Smooth muscle cell (in vitro differentiated cells): ENCODE measurements around the gene RAB44. TPM values are rescaled to one million over a fixed set of nuclear protein-coding genes. Genes with fewer than 3 reads are reported as not detected.

ENCODE experiments used
- DNase-seq: peaks from one replicate; lab custom pipeline; 2025; ENCODE audit not compliant: unreplicated experiment; lab: John Stamatoyannopoulos, UW
- H2AFZ ChIP-seq: fragments of 200-600 bp; sonication (generic); 2 replicates; pipeline ENCODE4 v1.6.0; 2016; ENCODE audit warnings: antibody characterized with exemption, low read depth, mild to moderate bottlenecking
- H3F3A ChIP-seq: fragments of 200-600 bp; sonication (generic); 2 replicates; pipeline ENCODE4 v1.6.0; 2017; ENCODE audit warnings: antibody characterized with exemption, low read depth
- H3K27ac ChIP-seq: fragments of 200-600 bp; sonication (generic); 2 replicates; pipeline ENCODE4 v1.5.1; 2016; ENCODE audit warnings: low read depth, mild to moderate bottlenecking
- H3K27me3 ChIP-seq: fragments of 200-600 bp; sonication (generic); 2 replicates; pipeline ENCODE4 v1.6.1; 2016; ENCODE audit warnings: low read depth, mild to moderate bottlenecking
- H3K36me3 ChIP-seq: fragments of 200-600 bp; sonication (generic); 2 replicates; pipeline ENCODE4 v1.5.1; 2016; ENCODE audit warnings: low read depth
- H3K4me1 ChIP-seq: fragments of 200-600 bp; sonication (generic); 2 replicates; pipeline ENCODE4 v1.5.1; 2016; ENCODE audit warnings: low read depth
- H3K4me2 ChIP-seq: fragments of 200-600 bp; sonication (generic); 2 replicates; pipeline ENCODE4 v1.6.0; 2016; ENCODE audit warnings: mild to moderate bottlenecking
- H3K4me3 ChIP-seq: fragments of 200-600 bp; sonication (generic); 2 replicates; pipeline ENCODE4 v1.5.1; 2016; ENCODE audit warnings: mild to moderate bottlenecking
- H3K79me2 ChIP-seq: fragments of 200-600 bp; sonication (generic); 2 replicates; pipeline ENCODE4 v1.6.0; 2016; ENCODE audit warnings: low read depth, mild to moderate bottlenecking
- H3K9ac ChIP-seq: fragments of 200-600 bp; sonication (generic); 2 replicates; pipeline ENCODE4 v1.6.0; 2016; ENCODE audit warnings: low read depth
- H3K9me3 ChIP-seq: fragments of 200-600 bp; sonication (generic); replicated peaks from 2 replicates; pipeline ENCODE4 v1.5.1; 2016; ENCODE audit warnings: low read depth
- H4K20me1 ChIP-seq: fragments of 200-600 bp; sonication (generic); 2 replicates; pipeline ENCODE4 v1.6.0; 2016; ENCODE audit warnings: low read depth
- CTCF ChIP-seq: fragments of 200-600 bp; sonication (generic); IDR thresholded peaks from 2 replicates; pipeline ENCODE4 v1.5.1; 2017; ENCODE audit warnings: borderline replicate concordance, mild to moderate bottlenecking, antibody characterized with exemption; ENCODE audit not compliant: insufficient read depth, poor library complexity, severe bottlenecking
- WGBS: methylation state at CpG from one replicate; pipeline ENCODE4 v1.1.7; 2016; ENCODE audit warnings: low lambda C conversion rate; 5-methylcytosine and 5-hydroxymethylcytosine counted together
- polyA plus RNA-seq: library from polyadenylated mRNA; unstranded; fragments of >200 nt; fragmentation: Nextera tagmentation; extraction: Ambion mirVana; gene quantifications from 2 replicates; pipeline ENCODE4 v1.2.1, GENCODE V29; 2016
- total RNA-seq: library from RNA; depleted of rRNA; stranded (reverse); fragments of >200 nt; gene quantifications from 2 replicates; pipeline ENCODE4 v1.2.3, GENCODE V29; 2014

Gene RAB44
- total and polyA plus RNA-seq, 2 experiments from 2014 or later = 0.03 TPM; not detected in 1

GRCh38 chr6:36700831-36701230 is 3.2 kb downstream of the RAB44 start:
- no peak overlapping the region for H2AFZ ChIP-seq

GRCh38 chr6:36701401-36701991 is 3.9 kb downstream of the RAB44 start:
- TF ChIP-seq CTCF = no peak

More at GRCh38 chr6:36700831-36701230, 3.2 kb downstream of the RAB44 start:
- H3K9me3 ChIP-seq = no peaks in the 10 kb centered on the region
- WGBS = 95% methylated on average over 3 of the region's 3 CpGs
- H3F3A ChIP-seq = no peaks in the 10 kb centered on the region
- no peak for DNase-seq
- H3K79me2 ChIP-seq = no peaks in the 10 kb centered on the region
- no peaks in the 10 kb centered on the region for H3K27me3 ChIP-seq
- no peaks in the 10 kb centered on the region for H4K20me1 ChIP-seq
- no peak overlapping the region for H3K4me2 ChIP-seq
- no peak overlapping the region for H3K9ac ChIP-seq
- no peak overlapping the region for H3K4me3 ChIP-seq
- no peak for TF ChIP-seq CTCF
- H3K4me1 ChIP-seq = no peaks in the 10 kb centered on the region
- H3K27ac ChIP-seq = no peak overlapping the region
- no peaks in the 10 kb centered on the region for H3K36me3 ChIP-seq

GRCh38 chr6:36702656-36703055 is 5.0 kb downstream of the RAB44 start:
- Histone ChIP-seq H3K4me3 (no peak overlapping the region), H2AFZ (no peak overlapping the region), H3K4me1 (no peaks in the 10 kb centered on the region), H3K9me3 (no peaks in the 10 kb centered on the region), H3K79me2 (no peaks in the 10 kb centered on the region), H3K9ac (no peak overlapping the region), H3K4me2 (no peak overlapping the region), H4K20me1 (no peaks in the 10 kb centered on the region), H3K27ac (no peak overlapping the region), H3K27me3 (no peaks in the 10 kb centered on the region), H3F3A (no peaks in the 10 kb centered on the region), H3K36me3 (no peaks in the 10 kb centered on the region)
- TF ChIP-seq CTCF = no peak
- DNase-seq = no peak
- 94% methylated on average over 3 of the region's 3 CpGs for WGBS

More at GRCh38 chr6:36701401-36701991, 3.9 kb downstream of the RAB44 start:
- H3K4me1 ChIP-seq = no peaks in the 10 kb centered on the region
- DNase-seq = no peak
- H3K9ac ChIP-seq = no peak overlapping the region
- H3K36me3 ChIP-seq = no peaks in the 10 kb centered on the region
- no peaks in the 10 kb centered on the region for H4K20me1 ChIP-seq
- H3K27ac ChIP-seq = no peak overlapping the region
- H3K27me3 ChIP-seq = no peaks in the 10 kb centered on the region
- 74% methylated on average over 3 of the region's 3 CpGs for WGBS
- H3K4me3 ChIP-seq = no peak overlapping the region
- no peaks in the 10 kb centered on the region for H3K9me3 ChIP-seq
- no peak overlapping the region for H2AFZ ChIP-seq
- no peaks in the 10 kb centered on the region for H3F3A ChIP-seq
- H3K79me2 ChIP-seq = no peaks in the 10 kb centered on the region
- no peak overlapping the region for H3K4me2 ChIP-seq

GRCh38 chr6:36703081-36703606 is 5.5 kb downstream of the RAB44 start:
- 90% methylated on average over 5 of the region's 5 CpGs for WGBS
- no peaks in the 10 kb centered on the region for H3K27me3 ChIP-seq
- H3K36me3 ChIP-seq = no peaks in the 10 kb centered on the region

More at GRCh38 chr6:36703081-36703606, 5.5 kb downstream of the RAB44 start:
- H3K4me1 ChIP-seq = no peaks in the 10 kb centered on the region
- no peak overlapping the region for H3K4me3 ChIP-seq
- no peak overlapping the region for H3K4me2 ChIP-seq
- DNase-seq = no peak
- no peak for TF ChIP-seq CTCF
- no peaks in the 10 kb centered on the region for H3K79me2 ChIP-seq
- no peak overlapping the region for H2AFZ ChIP-seq
- no peaks in the 10 kb centered on the region for H3F3A ChIP-seq
- H3K27ac ChIP-seq = no peak overlapping the region
- H3K9ac ChIP-seq = no peak overlapping the region
- H4K20me1 ChIP-seq = no peaks in the 10 kb centered on the region
- no peaks in the 10 kb centered on the region for H3K9me3 ChIP-seq
